ENCODE results near the gene ESYT1.

Gene ESYT1, protein sequence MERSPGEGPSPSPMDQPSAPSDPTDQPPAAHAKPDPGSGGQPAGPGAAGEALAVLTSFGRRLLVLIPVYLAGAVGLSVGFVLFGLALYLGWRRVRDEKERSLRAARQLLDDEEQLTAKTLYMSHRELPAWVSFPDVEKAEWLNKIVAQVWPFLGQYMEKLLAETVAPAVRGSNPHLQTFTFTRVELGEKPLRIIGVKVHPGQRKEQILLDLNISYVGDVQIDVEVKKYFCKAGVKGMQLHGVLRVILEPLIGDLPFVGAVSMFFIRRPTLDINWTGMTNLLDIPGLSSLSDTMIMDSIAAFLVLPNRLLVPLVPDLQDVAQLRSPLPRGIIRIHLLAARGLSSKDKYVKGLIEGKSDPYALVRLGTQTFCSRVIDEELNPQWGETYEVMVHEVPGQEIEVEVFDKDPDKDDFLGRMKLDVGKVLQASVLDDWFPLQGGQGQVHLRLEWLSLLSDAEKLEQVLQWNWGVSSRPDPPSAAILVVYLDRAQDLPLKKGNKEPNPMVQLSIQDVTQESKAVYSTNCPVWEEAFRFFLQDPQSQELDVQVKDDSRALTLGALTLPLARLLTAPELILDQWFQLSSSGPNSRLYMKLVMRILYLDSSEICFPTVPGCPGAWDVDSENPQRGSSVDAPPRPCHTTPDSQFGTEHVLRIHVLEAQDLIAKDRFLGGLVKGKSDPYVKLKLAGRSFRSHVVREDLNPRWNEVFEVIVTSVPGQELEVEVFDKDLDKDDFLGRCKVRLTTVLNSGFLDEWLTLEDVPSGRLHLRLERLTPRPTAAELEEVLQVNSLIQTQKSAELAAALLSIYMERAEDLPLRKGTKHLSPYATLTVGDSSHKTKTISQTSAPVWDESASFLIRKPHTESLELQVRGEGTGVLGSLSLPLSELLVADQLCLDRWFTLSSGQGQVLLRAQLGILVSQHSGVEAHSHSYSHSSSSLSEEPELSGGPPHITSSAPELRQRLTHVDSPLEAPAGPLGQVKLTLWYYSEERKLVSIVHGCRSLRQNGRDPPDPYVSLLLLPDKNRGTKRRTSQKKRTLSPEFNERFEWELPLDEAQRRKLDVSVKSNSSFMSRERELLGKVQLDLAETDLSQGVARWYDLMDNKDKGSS

DNA sequence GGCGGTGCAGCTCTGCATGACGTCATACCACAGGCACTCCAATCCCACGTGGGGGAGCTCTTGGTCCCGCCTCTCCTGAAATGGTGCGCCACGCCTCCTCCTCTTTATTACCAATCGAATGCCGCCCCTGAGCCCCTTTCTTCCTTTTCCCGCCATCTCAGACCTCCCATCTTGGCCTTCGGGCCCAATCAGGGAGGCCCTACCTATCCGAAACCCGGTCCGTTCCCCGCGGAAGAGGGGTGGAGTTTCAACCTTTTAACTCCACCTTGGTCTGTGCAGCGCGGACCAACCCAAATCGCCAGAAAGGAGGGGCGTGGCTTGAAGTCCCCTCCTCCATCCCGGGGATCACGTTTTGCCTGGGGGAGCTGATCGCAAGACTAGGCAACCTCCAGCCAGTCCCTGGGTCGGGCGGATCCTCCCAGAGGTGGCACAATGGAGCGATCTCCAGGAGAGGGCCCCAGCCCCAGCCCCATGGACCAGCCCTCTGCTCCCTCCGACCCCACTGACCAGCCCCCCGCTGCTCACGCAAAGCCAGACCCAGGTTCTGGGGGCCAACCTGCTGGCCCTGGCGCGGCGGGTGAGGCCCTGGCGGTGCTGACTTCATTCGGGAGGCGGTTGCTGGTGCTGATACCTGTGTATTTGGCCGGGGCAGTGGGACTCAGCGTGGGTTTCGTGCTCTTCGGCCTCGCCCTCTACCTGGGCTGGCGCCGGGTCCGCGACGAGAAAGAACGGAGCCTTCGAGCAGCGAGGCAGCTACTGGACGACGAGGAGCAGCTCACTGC lies at the start of gene ESYT1:
Gene ESYT1 (plus strand): TSS at position 380 of the 782 bp plus-strand sequence. CDS start 53 bp downstream, at position 433.
- Mint-ChIP-seq H3K36me3 (peaks cover 43% of the 10 kb centered on the region), H3K4me3 (peak within 1 kb of the TSS; percentile 97), H3K27me3 (peaks cover 3% of the 10 kb centered on the region), H3K4me1 (peaks cover 78% of the 10 kb centered on the region), H3K9me3 (peaks cover 3% of the 10 kb centered on the region), H3K27ac (peak within 1 kb of the TSS; percentile 94)
- CTCF ChIA-PET = interaction anchor here (0.9 to 4.2 kb wide), 14 partner anchors 9 to 390 kb away, joined by 3 to 51 read pairs (median 7); partner anchors contain the start of genes MYL6, MYL6B, PA2G4 and RNF41
- DNase-seq = peak; percentile 99

DNA sequence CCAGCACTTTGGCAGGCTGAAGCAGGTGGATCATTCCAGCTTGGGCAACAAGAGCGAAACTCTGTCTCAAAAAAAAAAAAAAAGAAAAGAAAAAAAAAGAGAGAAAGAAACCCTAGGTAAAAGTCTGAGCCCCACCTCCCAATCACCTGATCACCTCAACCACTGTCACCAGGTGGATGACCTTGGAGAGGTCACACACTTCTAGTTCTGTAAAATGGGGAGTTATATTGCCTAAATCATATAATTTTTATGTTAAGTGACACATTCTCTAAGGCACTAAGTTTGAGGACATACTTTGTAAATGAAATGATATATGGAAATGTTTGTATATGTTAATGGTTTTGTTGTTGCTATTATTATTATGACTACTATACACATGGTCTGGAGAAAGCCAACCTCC lies 49.6 kb upstream of the ESYT1 start:
- peaks cover 66% of the 10 kb centered on the region for H3K27me3 Mint-ChIP-seq
- H3K4me3 Mint-ChIP-seq = peak overlapping the region; percentile 59
- DNase-seq = no peak
- H3K27ac Mint-ChIP-seq = no peak overlapping the region
- no peaks in the 10 kb centered on the region for H3K9me3 Mint-ChIP-seq
- H3K4me1 Mint-ChIP-seq = peaks cover 24% of the 10 kb centered on the region
- CTCF ChIA-PET = interaction anchor here (0.6 kb wide), 1 partner anchor 26 kb away, joined by 3 read pairs; the partner anchor contains the start of gene PA2G4
- no peaks in the 10 kb centered on the region for H3K36me3 Mint-ChIP-seq

DNA sequence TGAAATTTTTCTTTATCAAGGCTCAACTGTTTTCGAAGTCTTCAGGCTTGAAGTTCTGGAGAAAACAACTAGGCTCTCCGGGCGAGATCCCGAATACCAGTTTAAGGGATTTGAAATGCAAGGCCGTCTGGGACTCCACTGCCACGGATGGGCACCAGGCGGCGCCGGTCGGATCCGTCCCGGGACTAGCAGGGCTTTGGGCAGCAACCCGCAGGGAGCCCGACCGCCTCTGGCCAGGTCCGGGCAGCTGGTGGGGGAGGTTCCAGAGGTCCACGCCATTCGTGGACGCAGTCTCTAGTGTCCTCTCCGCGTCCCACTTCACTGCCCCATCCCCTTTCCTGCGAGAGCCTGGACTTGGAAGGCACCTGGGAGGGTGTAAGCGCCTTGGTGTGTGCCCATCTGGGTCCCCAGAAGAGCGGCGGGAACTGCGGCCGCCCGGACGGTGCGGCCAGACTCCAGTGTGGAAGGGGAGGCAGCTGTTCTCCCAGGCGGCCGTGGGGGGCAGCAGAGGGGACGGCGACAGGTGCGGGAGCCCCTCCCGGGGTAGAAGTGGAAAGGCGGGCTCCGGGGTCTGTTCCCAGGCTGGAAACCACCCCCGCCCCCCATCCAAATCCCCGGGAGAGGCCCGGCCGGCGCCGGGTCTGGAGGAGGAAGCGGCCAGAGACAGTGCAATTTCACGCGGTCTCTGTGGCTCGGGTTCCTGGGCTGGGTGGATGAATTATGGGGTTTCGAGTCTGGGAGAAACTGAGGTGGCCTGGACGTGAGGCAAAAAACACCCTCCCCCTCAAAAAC lies 48.9 kb upstream of the ESYT1 start:
- Mint-ChIP-seq H3K27me3 (peaks cover 71% of the 10 kb centered on the region), H3K4me3 (peak overlapping the region; percentile 76), H3K27ac (no peak overlapping the region), H3K4me1 (peaks cover 24% of the 10 kb centered on the region), H3K36me3 (no peaks in the 10 kb centered on the region), H3K9me3 (no peaks in the 10 kb centered on the region)
- CTCF ChIA-PET = interaction anchor here (0.7 to 1.2 kb wide), 5 partner anchors 9 to 68 kb away, joined by 3 read pairs; no protein-coding TSS in a partner anchor
- DNase-seq = peak; percentile 65

DNA sequence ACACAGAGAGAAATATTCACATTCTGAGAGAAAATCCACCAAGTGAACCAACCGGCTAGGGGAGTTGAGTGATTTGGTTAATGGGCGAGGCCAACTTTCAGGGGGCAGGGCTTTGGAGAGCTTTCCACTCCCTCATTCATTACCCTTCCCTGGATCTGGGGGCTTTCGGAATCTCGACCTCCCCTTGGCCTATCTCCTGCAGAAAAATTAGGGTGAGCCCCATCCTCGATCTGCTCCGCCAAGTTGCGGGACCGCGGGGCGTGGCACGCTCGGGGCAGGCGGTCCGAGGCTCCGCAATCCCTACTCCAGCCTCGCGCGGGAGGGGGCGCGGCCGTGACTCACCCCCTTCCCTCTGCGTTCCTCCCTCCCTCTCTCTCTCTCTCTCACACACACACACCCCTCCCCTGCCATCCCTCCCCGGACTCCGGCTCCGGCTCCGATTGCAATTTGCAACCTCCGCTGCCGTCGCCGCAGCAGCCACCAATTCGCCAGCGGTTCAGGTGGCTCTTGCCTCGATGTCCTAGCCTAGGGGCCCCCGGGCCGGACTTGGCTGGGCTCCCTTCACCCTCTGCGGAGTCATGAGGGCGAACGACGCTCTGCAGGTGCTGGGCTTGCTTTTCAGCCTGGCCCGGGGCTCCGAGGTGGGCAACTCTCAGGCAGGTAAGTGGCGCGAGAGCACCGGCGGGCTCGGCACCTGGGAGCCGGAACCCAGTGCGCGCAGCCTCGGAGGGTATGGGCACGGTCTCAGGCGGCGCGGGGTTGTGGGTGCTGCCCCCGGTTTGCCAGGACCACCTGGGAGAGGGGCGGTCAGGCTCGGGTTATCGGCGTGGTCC lies 48.1 kb upstream of the ESYT1 start, which contains the start of gene ERBB3:
Gene ERBB3 (plus strand): TSS at position 443 of the 833 bp plus-strand sequence. CDS start 136 bp downstream, at position 579.
- CTCF ChIA-PET = interaction anchor here (0.7 to 6.6 kb wide), 6 partner anchors 8 to 69 kb away, joined by 3 to 64 read pairs (median 3); partner anchors contain the start of gene PA2G4
- H3K27ac Mint-ChIP-seq = no peak within 1 kb of the TSS

DNA sequence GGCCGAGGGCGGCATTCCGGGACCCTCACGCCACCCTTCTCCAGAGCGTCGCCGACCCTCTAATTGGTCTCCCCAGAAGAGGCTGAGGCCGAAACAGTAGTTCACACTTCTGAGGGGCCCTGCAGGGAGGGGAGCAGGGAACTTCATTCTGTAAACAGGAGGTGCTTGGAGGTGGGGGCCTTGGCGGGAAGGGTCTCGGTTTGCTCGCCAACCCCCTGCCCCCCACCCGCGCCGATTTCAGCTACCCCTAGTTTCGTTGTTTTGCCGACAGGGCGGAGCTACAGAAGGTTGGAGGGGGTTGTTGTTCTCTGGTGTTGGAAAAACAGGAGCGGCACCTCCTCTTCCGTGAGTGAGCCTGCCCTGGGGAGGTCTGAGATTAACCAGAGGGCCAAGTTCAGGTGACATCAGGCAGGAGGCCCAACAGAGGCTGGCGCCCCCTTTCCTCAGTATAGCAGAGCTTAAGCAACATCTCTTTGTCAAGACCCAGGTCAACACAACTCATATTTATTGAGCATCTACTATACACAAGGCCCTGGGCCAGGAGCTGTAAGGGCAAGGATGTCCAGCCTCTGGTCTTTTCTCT lies 47.4 kb upstream of the ESYT1 start:
- H3K27ac Mint-ChIP-seq = no peak overlapping the region
- H3K9me3 Mint-ChIP-seq = no peaks in the 10 kb centered on the region
- no peak for DNase-seq
- H3K36me3 Mint-ChIP-seq = no peaks in the 10 kb centered on the region
- H3K4me1 Mint-ChIP-seq = peaks cover 26% of the 10 kb centered on the region
- peak overlapping the region; percentile 76 for H3K4me3 Mint-ChIP-seq
- CTCF ChIA-PET = interaction anchor here (0.6 to 6.6 kb wide), 3 partner anchors 21 to 48 kb away, joined by 3 to 64 read pairs (median 3); partner anchors contain the start of gene PA2G4
- H3K27me3 Mint-ChIP-seq = peaks cover 81% of the 10 kb centered on the region

More for the DNA sequence above, 48.1 kb upstream of the ESYT1 start, which contains the start of gene ERBB3:
- H3K4me1 Mint-ChIP-seq = peaks cover 24% of the 10 kb centered on the region
- peaks cover 77% of the 10 kb centered on the region for H3K27me3 Mint-ChIP-seq
- H3K4me3 Mint-ChIP-seq = peak within 1 kb of the TSS; percentile 76
- H3K36me3 Mint-ChIP-seq = no peaks in the 10 kb centered on the region
- peak; percentile 80 for DNase-seq
- H3K9me3 Mint-ChIP-seq = no peaks in the 10 kb centered on the region

DNA sequence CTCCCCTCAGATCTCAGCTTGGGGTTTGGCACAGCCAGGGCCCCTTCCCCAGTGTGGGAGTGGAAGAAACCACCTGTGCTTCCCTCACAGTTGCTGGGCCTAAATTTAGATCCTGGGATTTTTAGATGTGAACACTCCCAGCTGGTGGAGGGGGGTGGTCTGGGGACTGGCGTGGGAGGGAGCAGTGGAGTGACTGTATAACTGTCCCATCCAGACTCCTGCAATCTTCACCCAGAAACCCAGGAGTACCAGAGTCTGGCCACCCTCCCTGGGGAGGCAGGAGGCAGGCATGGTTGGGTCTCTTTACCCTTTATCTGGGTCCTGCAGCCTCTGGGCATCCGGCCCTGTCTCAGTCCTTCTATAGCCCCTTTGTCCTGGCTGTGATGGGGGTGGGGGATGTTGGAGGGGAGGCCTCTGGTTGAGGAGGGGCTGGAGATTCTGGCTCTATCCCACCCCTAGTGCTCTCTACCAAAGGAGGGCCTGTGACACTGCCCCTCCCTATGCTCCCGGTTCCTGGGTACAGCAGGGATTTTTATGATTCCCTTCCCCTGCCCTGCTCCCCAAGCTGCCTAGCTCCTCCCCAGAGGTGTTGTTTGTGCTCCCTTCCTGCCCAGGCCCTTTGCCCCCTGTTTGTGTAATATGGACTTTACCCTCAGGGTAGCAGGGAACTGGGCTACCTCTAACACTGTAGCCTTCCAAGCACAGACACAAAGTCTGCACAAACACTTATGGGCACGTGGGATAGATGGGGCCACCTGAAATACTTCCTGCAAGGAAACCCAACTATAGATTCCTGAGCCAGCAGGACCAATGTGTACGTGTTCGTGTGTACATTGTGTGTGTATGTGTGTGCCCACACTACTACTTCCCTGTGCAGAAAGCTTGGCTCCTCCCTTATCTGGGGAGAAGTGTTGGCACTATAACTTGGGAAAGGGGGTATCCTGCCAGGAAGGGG lies 46.4 kb upstream of the ESYT1 start:
- H3K27ac Mint-ChIP-seq = no peak overlapping the region
- CTCF ChIA-PET = interaction anchor here (0.6 to 6.6 kb wide), 4 partner anchors 20 to 343 kb away, joined by 3 to 64 read pairs (median 3); partner anchors contain the start of gene PA2G4

DNA sequence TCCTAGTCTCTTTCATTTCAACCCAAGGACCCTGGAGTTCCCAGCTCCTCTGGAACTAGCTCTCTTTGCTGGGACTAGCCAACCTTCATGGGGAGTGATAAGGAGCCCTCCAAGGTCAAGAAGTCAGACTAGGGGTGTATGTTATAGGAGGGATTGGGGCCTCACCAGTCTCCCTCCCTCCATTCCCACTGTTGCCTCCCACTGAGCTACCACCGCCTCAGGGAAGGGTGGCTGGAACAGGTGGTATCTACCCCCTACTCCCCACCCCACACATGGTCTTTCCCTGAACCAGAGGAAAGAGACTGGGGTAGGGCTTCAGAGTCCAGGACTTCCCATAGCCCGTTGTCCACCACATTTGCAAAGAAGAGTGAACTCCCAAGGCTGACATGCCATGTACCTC lies 45.7 kb upstream of the ESYT1 start:
- no peak overlapping the region for H3K4me3 Mint-ChIP-seq

More for the DNA sequence above, 46.4 kb upstream of the ESYT1 start:
- Mint-ChIP-seq H3K4me1 (peaks cover 26% of the 10 kb centered on the region), H3K36me3 (no peaks in the 10 kb centered on the region), H3K9me3 (no peaks in the 10 kb centered on the region), H3K4me3 (peak overlapping the region; percentile 76), H3K27me3 (peaks cover 88% of the 10 kb centered on the region)
- DNase-seq = no peak

DNA sequence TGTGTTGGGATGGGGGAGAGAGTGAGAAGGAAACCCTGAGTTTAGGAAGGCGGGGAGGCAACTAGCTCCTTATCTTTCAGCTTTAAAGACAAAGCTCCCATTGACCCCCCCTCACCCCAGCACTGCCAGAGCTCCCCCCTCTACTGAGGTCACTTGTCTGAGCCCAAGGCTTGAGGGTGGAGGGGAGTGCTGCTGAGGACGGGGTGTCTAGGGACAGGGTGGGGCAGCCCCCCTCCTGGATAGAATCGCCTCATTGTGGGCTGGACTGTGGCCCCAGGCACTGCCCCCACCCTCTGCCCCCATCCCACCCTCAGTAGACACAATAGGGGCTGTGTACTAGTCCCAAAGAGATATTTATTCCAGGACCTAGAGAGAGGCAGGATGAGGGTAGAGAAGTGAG lies 45.1 kb upstream of the ESYT1 start:
- peaks cover 26% of the 10 kb centered on the region for H3K4me1 Mint-ChIP-seq
- H3K36me3 Mint-ChIP-seq = no peaks in the 10 kb centered on the region
- H3K4me3 Mint-ChIP-seq = no peak overlapping the region
- H3K27ac Mint-ChIP-seq = no peak overlapping the region
- peaks cover 91% of the 10 kb centered on the region for H3K27me3 Mint-ChIP-seq
- no peaks in the 10 kb centered on the region for H3K9me3 Mint-ChIP-seq
- no peak for DNase-seq
- CTCF ChIA-PET = interaction anchor here (0.6 to 6.6 kb wide), 3 partner anchors 19 to 190 kb away, joined by 3 to 64 read pairs (median 4); partner anchors contain the start of gene PA2G4

More for the DNA sequence above, 45.7 kb upstream of the ESYT1 start:
- Mint-ChIP-seq H3K27me3 (peaks cover 91% of the 10 kb centered on the region), H3K9me3 (no peaks in the 10 kb centered on the region), H3K27ac (no peak overlapping the region), H3K4me1 (peaks cover 26% of the 10 kb centered on the region), H3K36me3 (no peaks in the 10 kb centered on the region)
- CTCF ChIA-PET = interaction anchor here (0.6 to 6.6 kb wide), 2 partner anchors 19 to 190 kb away, joined by 4 to 64 read pairs; partner anchors contain the start of gene PA2G4
- DNase-seq = no peak

DNA sequence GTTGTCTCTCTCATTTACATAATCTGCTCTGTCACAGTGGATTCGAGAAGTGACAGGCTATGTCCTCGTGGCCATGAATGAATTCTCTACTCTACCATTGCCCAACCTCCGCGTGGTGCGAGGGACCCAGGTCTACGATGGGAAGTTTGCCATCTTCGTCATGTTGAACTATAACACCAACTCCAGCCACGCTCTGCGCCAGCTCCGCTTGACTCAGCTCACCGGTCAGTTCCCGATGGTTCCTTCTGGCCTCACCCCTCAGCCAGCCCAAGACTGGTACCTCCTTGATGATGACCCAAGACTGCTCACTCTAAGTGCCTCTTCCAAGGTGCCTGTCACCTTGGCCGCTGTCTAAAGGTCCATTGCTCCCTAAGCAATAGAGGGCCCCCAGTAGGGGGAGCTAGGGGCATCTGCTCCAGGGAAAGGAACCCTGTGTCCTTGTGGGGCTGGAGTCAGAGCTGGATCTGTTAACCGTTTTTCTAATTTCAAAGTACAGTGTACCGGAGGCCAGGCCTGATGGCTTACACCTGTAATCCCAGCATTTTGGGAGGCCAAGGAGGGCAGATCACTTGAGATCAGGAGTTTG lies 43.0 kb upstream of the ESYT1 start:
- H3K4me3 Mint-ChIP-seq = no peak overlapping the region
- no peaks in the 10 kb centered on the region for H3K9me3 Mint-ChIP-seq
- CTCF ChIA-PET = interaction anchor here (0.6 to 6.6 kb wide), 12 partner anchors 10 to 199 kb away, joined by 3 to 64 read pairs (median 3); partner anchors contain the start of genes PA2G4, RAB5B, RPL41 and ZC3H10
- DNase-seq = peak; percentile 66
- no peaks in the 10 kb centered on the region for H3K36me3 Mint-ChIP-seq
- H3K4me1 Mint-ChIP-seq = peaks cover 16% of the 10 kb centered on the region
- peaks cover 85% of the 10 kb centered on the region for H3K27me3 Mint-ChIP-seq
- H3K27ac Mint-ChIP-seq = no peak overlapping the region

DNA sequence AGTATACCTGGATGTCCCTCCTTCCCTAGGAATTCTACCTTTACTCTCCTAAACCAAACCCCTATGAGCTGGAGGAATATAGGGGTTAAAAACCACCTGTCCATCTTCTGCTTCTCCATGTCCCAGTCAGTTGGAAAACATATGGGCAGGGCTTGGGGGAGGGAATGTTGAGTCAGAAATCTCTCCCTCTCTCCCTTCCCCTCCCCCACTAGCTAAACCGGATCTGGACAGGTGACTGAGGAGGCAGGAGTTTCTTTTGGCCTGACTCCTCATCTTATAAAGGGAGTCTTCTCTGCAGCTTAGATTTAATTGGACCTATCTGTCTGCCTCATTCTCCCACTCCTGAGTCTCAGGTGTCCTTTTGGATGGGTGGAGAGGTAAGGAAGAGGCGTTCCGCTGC lies 42.0 kb upstream of the ESYT1 start:
- DNase-seq = no peak
- CTCF ChIA-PET = interaction anchor here (0.9 to 6.6 kb wide), 5 partner anchors 16 to 77 kb away, joined by 3 to 64 read pairs (median 6); partner anchors contain the start of genes PA2G4, RPL41 and ZC3H10
- H3K4me3 Mint-ChIP-seq = no peak overlapping the region
- H3K4me1 Mint-ChIP-seq = peaks cover 7% of the 10 kb centered on the region
- no peak overlapping the region for H3K27ac Mint-ChIP-seq
- no peaks in the 10 kb centered on the region for H3K9me3 Mint-ChIP-seq
- no peaks in the 10 kb centered on the region for H3K36me3 Mint-ChIP-seq
- H3K27me3 Mint-ChIP-seq = peaks cover 75% of the 10 kb centered on the region

Measured in activated naive CD4-positive, alpha-beta T cell treated with anti-CD3 and anti-CD28 coated beads, Interleukin-2, amount 10 ng/mL, durations not matched to agents 7 days and 5 days (primary cell).